HepG2 (cell line): ENCODE results near the gene RBBP9. TPM values are rescaled to one million over a fixed set of nuclear protein-coding genes. Genes with fewer than 3 reads are reported as not detected.

ENCODE experiments used
- ATAC-seq: fragments of 200-7000 bp; cut with Tn5 transposase; 3 replicates; pipeline ENCODE4 v1.9.1; 2020; ENCODE audit warnings: mild to moderate bottlenecking, moderate library complexity
- BruUV-seq: library from RNA; stranded (reverse); fragments of 400-500 nt; replicated peaks from 2 replicates; lab custom pipeline; 2021; lab: Mats Ljungman, UMichigan
- CTCF ChIA-PET: fragments of 300-600 bp; formaldehyde crosslinking; extraction: SDS; loops from one replicate; lab custom pipeline; 2021; ENCODE audit warnings: low total read pairs, inconsistent platforms, low intra/inter-chr PET ratio; lab: Yijun Ruan, JAX
- POLR2A ChIA-PET: fragments of 350-600 bp; sonication (Branson Sonifier 250); formaldehyde crosslinking; loops from one replicate; lab custom pipeline; 2020; ENCODE audit warnings: antibody characterized with exemption, inconsistent platforms; lab: Yijun Ruan, JAX
- DNase-seq: peaks from one replicate; pipeline ENCODE4 v3.0.0-alpha.2; 2015; ENCODE audit warnings: low spot score
- FAIRE-seq: peaks from 3 replicates; lab custom pipeline; 2011; peaks lifted over from hg19 to GRCh38; lab: Jason Lieb, UNC
- H2AFZ ChIP-seq: one replicate; pipeline ENCODE4 v1.6.1; 2011; ENCODE audit warnings: low read length, inconsistent platforms
- H3K27ac ChIP-seq: fragments of 300-600 bp; 3 replicates; pipeline ENCODE4 v1.8.0; 2011; ENCODE audit warnings: mixed run types, mild to moderate bottlenecking, mixed read lengths, low read length, inconsistent platforms; ENCODE audit not compliant: insufficient read depth; ENCODE audit errors: extremely low read length
- H3K27me3 ChIP-seq, 2 experiments: fragments of 200-600 bp in 1 of 2; 2 replicates in 1 of 2; 3 replicates in 1 of 2; pipeline versions ENCODE4 v1.6.0 to v1.8.0; 2011; ENCODE audit warnings: low read length in 2 of 2, mild to moderate bottlenecking in 2 of 2, moderate library complexity in 2 of 2, inconsistent platforms in 1 of 2; ENCODE audit not compliant: insufficient read depth in 2 of 2, control insufficient read depth in 1 of 2
- H3K36me3 ChIP-seq, 2 experiments: fragments of 200-600 bp in 1 of 2; replicated peaks in 1 of 2; 2 replicates in 1 of 2; 3 replicates in 1 of 2; pipeline versions ENCODE4 v1.5.1 to v1.8.0; 2011; ENCODE audit warnings: low read length in 2 of 2, inconsistent platforms in 1 of 2; ENCODE audit not compliant: insufficient read depth in 2 of 2, control insufficient read depth in 1 of 2
- H3K4me1 ChIP-seq: 2 replicates; pipeline ENCODE4 v1.5.1; 2012; ENCODE audit warnings: low read length, inconsistent platforms; ENCODE audit not compliant: insufficient read depth
- H3K4me2 ChIP-seq: 2 replicates; pipeline ENCODE4 v1.6.0; 2011; ENCODE audit warnings: low read depth, low read length, inconsistent platforms
- H3K4me3 ChIP-seq, 3 experiments: fragments of 200-600 bp in 1 of 3; sonication (generic), shearing (Covaris generic) in 1 of 3; replicated peaks in 1 of 3; 2 replicates each; pipeline ENCODE4 v1.5.1; 2011 to 2016; ENCODE audit warnings: low read length in 3 of 3, inconsistent platforms in 2 of 3, low read depth in 2 of 3, mild to moderate bottlenecking in 2 of 3, control low read depth in 1 of 3, mixed read lengths in 1 of 3; ENCODE audit not compliant: insufficient read depth in 1 of 3
- H3K79me2 ChIP-seq: one replicate; pipeline ENCODE4 v1.6.1; 2011; ENCODE audit warnings: low read length, inconsistent platforms; ENCODE audit not compliant: insufficient read depth
- H3K9ac ChIP-seq: 2 replicates; pipeline ENCODE4 v1.6.0; 2011; ENCODE audit warnings: mild to moderate bottlenecking, low read depth, low read length, inconsistent platforms; ENCODE audit not compliant: insufficient read depth
- H3K9me3 ChIP-seq: 2 replicates; pipeline ENCODE4 v1.5.1; 2012; ENCODE audit warnings: mild to moderate bottlenecking, low read length
- H4K20me1 ChIP-seq: 2 replicates; pipeline ENCODE4 v1.6.0; 2011; ENCODE audit warnings: inconsistent platforms, mild to moderate bottlenecking, low read length, moderate library complexity; ENCODE audit not compliant: insufficient read depth
- BCL6 ChIP-seq: IDR thresholded peaks from 2 replicates; pipeline ENCODE4 v1.6.1; 2016; ENCODE audit warnings: missing genetic modification reagents, missing compliant biosample characterization
- CERS6 ChIP-seq: sonication (generic); formaldehyde crosslinking; IDR thresholded peaks from 2 replicates; pipeline ENCODE4 v1.5.0; 2020; ENCODE audit warnings: missing genetic modification reagents
- FOXM1 ChIP-seq: sonication (generic); formaldehyde crosslinking; IDR thresholded peaks from 2 replicates; pipeline ENCODE4 v1.5.0; 2020; ENCODE audit warnings: missing genetic modification reagents
- ZFP36 ChIP-seq: fragments of 150-350 bp; IDR thresholded peaks from 2 replicates; pipeline ENCODE4 v1.6.1; 2018; ENCODE audit warnings: borderline replicate concordance, low read length, low read depth; ENCODE audit not compliant: partially characterized antibody
- ZMYM4 ChIP-seq: sonication (generic); formaldehyde crosslinking; IDR thresholded peaks from 2 replicates; pipeline ENCODE4 v1.8.1; 2023; ENCODE audit warnings: mild to moderate bottlenecking, missing genetic modification reagents
- ZNF367 ChIP-seq: sonication (generic); formaldehyde crosslinking; IDR thresholded peaks from 2 replicates; pipeline ENCODE4 v1.4.0; 2020; ENCODE audit warnings: missing genetic modification reagents, borderline replicate concordance
- WGBS: methylation state at CpG from one replicate; pipeline ENCODE4 v1.1.6; 2017; ENCODE audit warnings: low lambda C conversion rate; 5-methylcytosine and 5-hydroxymethylcytosine counted together
- in situ Hi-C: cut with HindIII; loops from 2 replicates; pipeline ENCODE4 v1.10.0; 2017; ENCODE audit warnings: low pct_unique_long_range_greater_than_20kb; ENCODE audit not compliant: extremely low pct_ligation_motif_present
- intact Hi-C: fragments of 100-400 bp; cut with micrococcal nuclease; formaldehyde crosslinking; loops from one replicate; pipeline ENCODE4 v1.10.0; 2022; ENCODE audit not compliant: unreplicated experiment
- polyA plus RNA-seq, 8 experiments: library from polyadenylated mRNA; depleted of rRNA in 3 of 8; stranded (reverse) in 7 of 8; unstranded in 1 of 8; fragments of >200 nt; fragmentation: Illumina TruSeq in 4 of 8; extraction: Trizol in 4 of 8; gene quantifications; 2 replicates each; pipeline versions ENCODE4 v1.2.1 to v1.2.3, GENCODE V29; 2011 to 2016; ENCODE audit warnings: low read depth in 4 of 8, missing spikeins in 1 of 8, mixed read lengths in 1 of 8; ENCODE audit not compliant: insufficient read depth in 1 of 8
- total RNA-seq, 5 experiments: library from RNA; depleted of rRNA; stranded (reverse); fragments of >200 nt; fragmentation: Illumina TruSeq; extraction: Trizol; gene quantifications; 2 replicates each; pipeline ENCODE4 v1.2.3, GENCODE V29; 2016; ENCODE audit warnings: low read depth in 1 of 5
- TF ChIP-seq, protein P1 (sequence below): sonication (generic); formaldehyde crosslinking; IDR thresholded peaks from 2 replicates; pipeline ENCODE4 v1.8.1; 2023; ENCODE audit warnings: mild to moderate bottlenecking, missing genetic modification reagents

The RBBP9 gene
- total and polyA plus RNA-seq, 2 of the 13 experiments (the other 11 are each of a cell fraction or from before 2014, with no cell fraction given), result 28.0 to 56.3 TPM

DNA sequence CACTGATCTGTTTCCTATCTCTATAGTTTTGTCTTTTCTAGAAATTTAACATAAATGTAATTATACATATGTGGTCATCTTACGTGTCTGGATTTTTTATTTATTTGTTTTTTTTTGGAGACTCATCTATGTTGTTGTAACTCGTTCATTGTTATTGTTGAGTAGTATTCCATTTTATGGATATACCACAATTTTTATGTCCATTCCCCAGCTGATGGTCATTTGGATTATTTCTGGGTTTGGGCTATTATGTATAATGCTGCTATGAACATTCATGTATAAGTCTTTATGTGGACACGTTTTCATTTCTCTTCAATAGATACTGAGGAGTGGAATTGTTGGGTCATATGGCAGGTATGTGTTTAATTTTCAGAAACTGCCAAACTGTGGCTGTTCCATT, 40.4 kb downstream of the RBBP9 start:
- no peak for DNase-seq
- Histone ChIP-seq H3K9ac (no peak overlapping the region), H3K36me3 (no peaks in the 10 kb centered on the region), H2AFZ (no peak overlapping the region), H4K20me1 (no peaks in the 10 kb centered on the region), H3K27me3 (no peaks in the 10 kb centered on the region), H3K79me2 (no peaks in the 10 kb centered on the region), H3K27ac (no peak overlapping the region), H3K4me3 (no peak overlapping the region), H3K9me3 (no peaks in the 10 kb centered on the region), H3K4me2 (no peak overlapping the region), H3K4me1 (no peaks in the 10 kb centered on the region)
- TF ChIP-seq FOXM1 (CRISPR knock-in tag), result no peak
- no peak for TF ChIP-seq CERS6
- TF ChIP-seq, protein P1, sequence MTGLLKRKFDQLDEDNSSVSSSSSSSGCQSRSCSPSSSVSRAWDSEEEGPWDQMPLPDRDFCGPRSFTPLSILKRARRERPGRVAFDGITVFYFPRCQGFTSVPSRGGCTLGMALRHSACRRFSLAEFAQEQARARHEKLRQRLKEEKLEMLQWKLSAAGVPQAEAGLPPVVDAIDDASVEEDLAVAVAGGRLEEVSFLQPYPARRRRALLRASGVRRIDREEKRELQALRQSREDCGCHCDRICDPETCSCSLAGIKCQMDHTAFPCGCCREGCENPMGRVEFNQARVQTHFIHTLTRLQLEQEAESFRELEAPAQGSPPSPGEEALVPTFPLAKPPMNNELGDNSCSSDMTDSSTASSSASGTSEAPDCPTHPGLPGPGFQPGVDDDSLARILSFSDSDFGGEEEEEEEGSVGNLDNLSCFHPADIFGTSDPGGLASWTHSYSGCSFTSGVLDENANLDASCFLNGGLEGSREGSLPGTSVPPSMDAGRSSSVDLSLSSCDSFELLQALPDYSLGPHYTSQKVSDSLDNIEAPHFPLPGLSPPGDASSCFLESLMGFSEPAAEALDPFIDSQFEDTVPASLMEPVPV, result no peak
- no peak for TF ChIP-seq ZMYM4 (CRISPR knock-in tag)
- TF ChIP-seq BCL6 (CRISPR knock-in tag), result no peak
- TF ChIP-seq ZNF367, result no peak
- no peak for TF ChIP-seq ZFP36
- intact Hi-C loops (no loop called here), in situ Hi-C loops (no loop called here)
- ATAC-seq, result no peak
- ChIA-PET POLR2A (no interaction called here), CTCF (no interaction called here)
- no TSS peak for BruUV-seq
- 39% methylated on average over 3 of the region's 3 CpGs for WGBS
- FAIRE-seq, result no peak
